ENCODE measurements around the gene BEND3. TPM values are rescaled to one million over a fixed set of nuclear protein-coding genes. Genes with fewer than 3 reads are reported as not detected.

Gene BEND3
- total and polyA plus RNA-seq, 9 donors, result 0.61 to 4.1 (median 2.3) TPM

- no peaks in the 10 kb centered on the region for H3K9me3 ChIP-seq
- H3K27me3 ChIP-seq, result no peaks in the 10 kb centered on the region
- H3K4me1 ChIP-seq (ENCODE audit: insufficient read depth), result no peaks in the 10 kb centered on the region
- no peaks in the 10 kb centered on the region for H3K36me3 ChIP-seq
- 60 to 62% (median 62%) methylated on average over 4 of the region's 4 CpGs for WGBS, 3 donors
- H3K27ac ChIP-seq, result no peak overlapping the region
- no peak for TF ChIP-seq CTCF (IDR thresholded peaks at IDR 0.05)
- intact Hi-C loops (cut with DNase I), result no loop called here
- no peak for DNase-seq
- H3K4me3 ChIP-seq, result no peak overlapping the region
Observed at GRCh38 chr6:107082045-107082444, 33.3 kb downstream of the BEND3 start.

- H3K9me3 ChIP-seq, result no peaks in the 10 kb centered on the region
- no peak for DNase-seq
- intact Hi-C loops (cut with DNase I), result no loop called here
Observed at GRCh38 chr6:107080036-107080435, 35.3 kb downstream of the BEND3 start.

GRCh38 chr6:107079429-107079828 is 35.9 kb downstream of the BEND3 start:
- TF ChIP-seq CTCF (IDR thresholded peaks at IDR 0.05), result no peak
- TF ChIP-seq POLR2A (IDR thresholded peaks at IDR 0.05), result no peak
- no peak for TF ChIP-seq EP300 (IDR thresholded peaks at IDR 0.05)
- Histone ChIP-seq H3K4me1 (ENCODE audit: insufficient read depth) (no peaks in the 10 kb centered on the region), H3K9me3 (no peaks in the 10 kb centered on the region), H3K36me3 (no peaks in the 10 kb centered on the region), H3K27ac (no peak overlapping the region), H3K27me3 (no peaks in the 10 kb centered on the region), H3K4me3 (no peak overlapping the region)
- intact Hi-C loops (cut with DNase I), result no loop called here
- 75 to 83% (median 80%) methylated on average over 4 of the region's 4 CpGs for WGBS, 3 donors
- DNase-seq, result no peak

More at GRCh38 chr6:107080036-107080435, 35.3 kb downstream of the BEND3 start:
- Histone ChIP-seq H3K36me3 (no peaks in the 10 kb centered on the region), H3K27ac (no peak overlapping the region), H3K4me3 (no peak overlapping the region), H3K4me1 (ENCODE audit: insufficient read depth) (no peaks in the 10 kb centered on the region), H3K27me3 (no peaks in the 10 kb centered on the region)
- TF ChIP-seq EP300 (IDR thresholded peaks at IDR 0.05), result no peak
- no peak for TF ChIP-seq POLR2A (IDR thresholded peaks at IDR 0.05)
- no peak for TF ChIP-seq CTCF (IDR thresholded peaks at IDR 0.05)
- 80 to 89% (median 81%) methylated on average over 5 of the region's 5 CpGs for WGBS, 3 donors

- intact Hi-C loops (cut with DNase I), result no loop called here
- no peak overlapping the region for H3K4me3 ChIP-seq
- H3K27me3 ChIP-seq, result no peaks in the 10 kb centered on the region
- H3K9me3 ChIP-seq, result no peaks in the 10 kb centered on the region
- TF ChIP-seq CTCF (IDR thresholded peaks at IDR 0.05), result no peak
- TF ChIP-seq EP300 (IDR thresholded peaks at IDR 0.05), result no peak
- TF ChIP-seq POLR2A (IDR thresholded peaks at IDR 0.05), result no peak
- no peak for DNase-seq
- no peaks in the 10 kb centered on the region for H3K36me3 ChIP-seq
- no peaks in the 10 kb centered on the region for H3K4me1 ChIP-seq (ENCODE audit: insufficient read depth)
- H3K27ac ChIP-seq, result no peak overlapping the region
- 82 to 86% (median 82%) methylated on average over 7 of the region's 7 CpGs for WGBS, 3 donors
Observed at GRCh38 chr6:107077710-107078109, 37.6 kb downstream of the BEND3 start.

- no peak for TF ChIP-seq CTCF (IDR thresholded peaks at IDR 0.05)
- TF ChIP-seq EP300 (IDR thresholded peaks at IDR 0.05), result no peak
- no peak for TF ChIP-seq POLR2A (IDR thresholded peaks at IDR 0.05)
- Histone ChIP-seq H3K4me3 (no peak overlapping the region), H3K27me3 (no peaks in the 10 kb centered on the region), H3K27ac (no peak overlapping the region), H3K36me3 (no peaks in the 10 kb centered on the region), H3K9me3 (no peaks in the 10 kb centered on the region), H3K4me1 (ENCODE audit: insufficient read depth) (no peaks in the 10 kb centered on the region)
- no peak for DNase-seq
- WGBS, 3 donors, result 33 to 45% (median 40%) methylated on average over 6 of the region's 6 CpGs
- intact Hi-C loops (cut with DNase I), result no loop called here
Observed at GRCh38 chr6:107075951-107076381, 39.3 kb downstream of the BEND3 start.

Data from ovary (tissue), 9 donors.